HG03139 (cell line): Measurements from ENCODE around the gene LIMS1.
"Not testable (repeated sequence)": the region's sequence is repeated elsewhere in the genome, so short reads cannot be mapped to it uniquely, and the experiment has no call there.

Source experiments
- ATAC-seq: cut with Tn5 transposase; IDR thresholded peaks from one replicate; pipeline ENCODE4 v1.9.1; 2021; ENCODE audit not compliant: unreplicated experiment

The LIMS1 gene

DNA sequence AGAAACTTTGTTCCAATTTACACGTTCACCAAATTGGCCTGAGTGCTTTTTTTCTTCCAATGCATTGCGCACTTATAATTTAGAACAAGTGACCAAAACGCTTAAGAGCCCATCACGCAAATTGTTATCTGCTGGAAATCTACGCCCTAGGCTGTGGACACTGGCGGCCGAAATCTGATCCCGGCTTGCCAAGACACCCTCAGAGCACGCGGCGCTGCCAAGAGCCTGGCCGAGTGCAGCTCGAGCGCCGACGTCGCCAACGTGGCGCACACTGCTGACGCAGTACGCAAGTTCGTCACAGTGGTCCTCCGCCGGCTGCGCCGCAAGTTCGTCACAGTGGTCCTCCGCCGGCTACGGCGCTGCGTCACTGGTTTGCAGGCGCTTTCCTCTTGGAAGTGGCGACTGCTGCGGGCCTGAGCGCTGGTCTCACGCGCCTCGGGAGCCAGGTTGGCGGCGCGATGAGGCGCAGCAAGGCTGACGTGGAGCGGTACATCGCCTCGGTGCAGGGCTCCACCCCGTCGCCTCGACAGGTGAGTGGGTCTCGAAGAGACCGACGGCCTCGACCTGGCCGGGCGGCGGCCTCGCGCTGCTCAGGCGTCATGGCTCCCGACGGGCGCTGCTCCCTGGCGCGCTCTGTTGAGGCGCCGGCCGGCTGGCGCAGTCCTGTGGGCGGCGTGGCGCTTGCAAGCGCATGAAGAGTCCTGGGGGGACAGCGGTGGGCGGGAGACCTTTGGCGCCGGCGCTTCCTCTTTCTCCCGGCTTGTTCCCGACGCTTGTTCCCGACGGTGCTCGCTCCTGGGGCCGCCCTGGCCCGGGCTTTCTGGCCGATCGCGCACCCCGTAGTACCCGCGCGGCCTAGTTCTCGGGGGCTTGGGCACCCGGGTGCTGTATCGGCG lies 185.1 kb downstream of the LIMS1 start, which contains the start of gene RANBP2:
RANBP2 (plus strand) TSS at position 334 of the 896 bp plus-strand sequence; CDS start at position 459, 125 bp downstream.
- ATAC-seq, result peak; percentile 98

DNA sequence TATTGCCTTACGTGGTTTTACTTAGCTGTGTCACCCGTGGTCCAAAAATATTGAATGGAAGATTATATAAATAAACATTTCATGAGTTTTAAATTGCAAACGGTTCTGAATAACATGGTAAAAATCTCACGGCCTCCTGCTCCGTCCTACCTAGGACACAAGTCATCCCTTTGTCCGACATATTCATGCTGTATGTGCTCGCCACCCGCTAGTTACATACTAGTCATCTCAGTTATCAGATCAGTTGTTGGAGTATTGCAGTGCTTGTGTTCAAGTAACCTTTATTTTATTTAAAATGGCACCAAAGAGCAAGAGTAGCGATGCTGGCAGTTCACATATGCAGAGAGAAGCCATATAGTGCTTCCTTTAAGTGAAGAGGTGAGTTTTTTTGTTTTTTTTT lies 191.8 kb downstream of the LIMS1 start:
- ATAC-seq, result not testable (repeated sequence)

- not testable (repeated sequence) for ATAC-seq
These were observed 200.4 kb downstream of the LIMS1 start for GRCh38 chr2:108734656-108735055.
